ENCODE data around the gene SEPSECS. TPM values are rescaled to one million over a fixed set of nuclear protein-coding genes. Genes with fewer than 3 reads are reported as not detected.

The SEPSECS gene
- total RNA-seq, 1 experiment from 2014 or later, result 4.2 TPM

DNA sequence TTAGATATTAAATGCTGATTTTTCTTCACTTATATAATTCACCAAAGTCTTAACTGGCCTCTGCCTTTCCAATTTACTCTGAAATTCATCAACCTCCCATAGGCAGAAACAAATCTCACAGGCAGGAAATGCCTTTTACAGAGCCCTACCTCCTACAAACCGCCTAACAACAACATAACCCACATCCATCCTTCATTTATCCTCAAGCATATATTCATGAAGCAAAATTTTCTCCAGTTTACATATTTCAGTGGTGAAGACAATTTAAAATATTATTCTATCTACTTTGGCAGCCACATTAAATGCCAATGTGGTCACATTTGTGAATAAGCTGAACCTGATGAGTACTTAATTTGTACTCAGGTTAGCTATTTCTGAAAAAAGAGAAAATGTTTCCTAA lies 30.3 kb downstream of the SEPSECS start:
- TF ChIP-seq, protein P1, sequence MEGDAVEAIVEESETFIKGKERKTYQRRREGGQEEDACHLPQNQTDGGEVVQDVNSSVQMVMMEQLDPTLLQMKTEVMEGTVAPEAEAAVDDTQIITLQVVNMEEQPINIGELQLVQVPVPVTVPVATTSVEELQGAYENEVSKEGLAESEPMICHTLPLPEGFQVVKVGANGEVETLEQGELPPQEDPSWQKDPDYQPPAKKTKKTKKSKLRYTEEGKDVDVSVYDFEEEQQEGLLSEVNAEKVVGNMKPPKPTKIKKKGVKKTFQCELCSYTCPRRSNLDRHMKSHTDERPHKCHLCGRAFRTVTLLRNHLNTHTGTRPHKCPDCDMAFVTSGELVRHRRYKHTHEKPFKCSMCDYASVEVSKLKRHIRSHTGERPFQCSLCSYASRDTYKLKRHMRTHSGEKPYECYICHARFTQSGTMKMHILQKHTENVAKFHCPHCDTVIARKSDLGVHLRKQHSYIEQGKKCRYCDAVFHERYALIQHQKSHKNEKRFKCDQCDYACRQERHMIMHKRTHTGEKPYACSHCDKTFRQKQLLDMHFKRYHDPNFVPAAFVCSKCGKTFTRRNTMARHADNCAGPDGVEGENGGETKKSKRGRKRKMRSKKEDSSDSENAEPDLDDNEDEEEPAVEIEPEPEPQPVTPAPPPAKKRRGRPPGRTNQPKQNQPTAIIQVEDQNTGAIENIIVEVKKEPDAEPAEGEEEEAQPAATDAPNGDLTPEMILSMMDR (conservative IDR thresholded peaks at IDR 0.05), result no peak
- Histone ChIP-seq H3K4me2 (ENCODE audit: insufficient read depth, insufficient read length, low read length) (no peak overlapping the region), H3K9me3 (ENCODE audit: control insufficient read depth, low read depth, low read length) (no peaks in the 10 kb centered on the region), H2BK12ac (ENCODE audit: insufficient read length, low read depth, low read length) (no peak overlapping the region), H3T11ph (ENCODE audit: low read length) (no peak overlapping the region), H4K20me1 (ENCODE audit: control insufficient read depth, insufficient read depth, insufficient read length) (no peaks in the 10 kb centered on the region), H2BK15ac (ENCODE audit: low read depth, low read length) (no peak overlapping the region), H3K27me3 (ENCODE audit: insufficient read depth, low read length) (no peaks in the 10 kb centered on the region), H3K4me1 (ENCODE audit: insufficient read depth, low read length) (peaks cover 2% of the 10 kb centered on the region; the same call in 1 of the 2 replicates), H3K14ac (ENCODE audit: insufficient read depth, low read length) (no peak overlapping the region), H3K23ac (ENCODE audit: insufficient read length, low read depth, low read length) (no peak overlapping the region), H3K56ac (ENCODE audit: insufficient read length, low read depth, low read length) (no peak overlapping the region), H4K8ac (replicated peaks; ENCODE audit: insufficient read length, low read depth, low read length) (no peak overlapping the region), H3K27ac (ENCODE audit: insufficient read length, low read depth, low read length) (no peak overlapping the region), H2BK5ac (ENCODE audit: insufficient read length, low read length) (no peak overlapping the region), H4K5ac (ENCODE audit: insufficient read length, low read depth, low read length) (no peak overlapping the region), H3K23me2 (ENCODE audit: insufficient read length, low read depth, low read length, poor library complexity, severe bottlenecking) (no peaks in the 10 kb centered on the region), H2BK120ac (ENCODE audit: low read depth, low read length, poor library complexity, severe bottlenecking) (no peak overlapping the region), H3K79me1 (ENCODE audit: insufficient read depth, low read depth, low read length, poor library complexity, severe bottlenecking) (no peaks in the 10 kb centered on the region), H4K91ac (ENCODE audit: insufficient read length, low read depth, low read length) (no peak overlapping the region), H3K18ac (ENCODE audit: insufficient read length, low read depth, low read length) (no peak overlapping the region), H3K4ac (ENCODE audit: low read depth, low read length) (no peak overlapping the region), H2BK20ac (ENCODE audit: low read depth, low read length, poor library complexity, severe bottlenecking) (no peak overlapping the region), H3K79me2 (ENCODE audit: insufficient read depth, low read length) (no peaks in the 10 kb centered on the region), H2AK5ac (ENCODE audit: insufficient read length, low read length) (no peak overlapping the region), H3K9ac (ENCODE audit: extremely low read depth, insufficient read length, low read length) (no peak overlapping the region), H2AFZ (ENCODE audit: low read length) (no peak overlapping the region)
- no peak for DNase-seq
- Mint-ChIP-seq H3K9me3 (peaks cover 0 to 3% of the 10 kb centered on the region in 2 experiments; a peak in 2 of 5 replicates), H3K27me3 (ENCODE audit: low read depth) (no peaks in the 10 kb centered on the region), H3K36me3 (ENCODE audit: insufficient read depth in 1 of 3, low read depth in 3 of 3) (peaks cover 0 to 3% (median 3%) of the 10 kb centered on the region in 3 experiments; a peak in 4 of 7 replicates), H3K4me1 (peaks cover 41 to 42% of the 10 kb centered on the region in 2 experiments), H3K27ac (no peak overlapping the region; a peak in 1 of 7 replicates), H3K4me3 (no peak overlapping the region)
- WGBS (ENCODE audit: extremely low coverage, insufficient read length, low lambda C conversion rate), result 100% methylated on average over 1 of the region's 1 CpG
